ENCODE measurements around the gene UNC93B1. TPM values are rescaled to one million over a fixed set of nuclear protein-coding genes. Genes with fewer than 3 reads are reported as not detected.

Gene UNC93B1
- total and polyA plus RNA-seq, 7 experiments from 2014 or later: 4.3 to 76.3 (median 12.7) TPM

DNA sequence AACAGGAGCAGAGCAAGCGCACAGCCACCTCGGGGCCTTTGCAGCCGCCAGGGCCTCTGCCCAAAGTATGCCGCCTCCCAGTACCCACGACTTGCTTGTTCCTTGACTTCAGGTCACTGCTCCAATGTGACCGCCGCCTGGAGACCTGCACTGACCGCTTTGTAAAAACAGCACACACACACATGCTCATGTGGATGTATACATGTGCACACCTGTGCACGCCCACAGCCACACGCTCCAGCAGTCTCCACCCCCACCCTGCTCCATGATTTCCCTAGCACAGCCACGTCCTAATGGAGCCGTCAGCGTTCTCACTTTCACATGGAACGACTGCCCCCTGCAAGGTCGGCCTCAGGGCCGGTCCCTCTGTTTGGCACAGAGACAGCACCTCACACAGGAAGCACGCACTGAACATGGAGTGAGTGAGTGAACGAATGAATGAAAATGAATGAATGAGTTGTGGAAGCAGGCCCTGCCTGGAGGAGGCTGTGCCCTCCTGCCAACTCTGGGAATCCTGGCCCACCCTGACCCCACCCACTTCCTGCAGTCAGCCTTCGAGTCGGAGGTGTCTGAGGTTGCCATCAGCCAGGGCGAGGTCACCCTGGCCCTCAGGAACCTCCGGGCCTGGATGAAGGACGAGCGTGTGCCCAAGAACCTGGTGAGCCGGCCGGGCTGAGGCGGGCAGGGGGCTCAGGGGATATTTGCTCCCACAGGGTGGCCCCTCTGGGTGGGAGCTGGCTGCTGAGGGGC lies 14.3 kb upstream of the UNC93B1 start:
- Histone ChIP-seq H3K27me3 (ENCODE audit: control insufficient read depth in 2 of 2, insufficient read depth in 2 of 2, low read length in 2 of 2) (no peaks in the 10 kb centered on the region), H3K4me1 (ENCODE audit: control insufficient read depth in 2 of 2, insufficient read depth in 2 of 2, low read length in 2 of 2) (no peaks in the 10 kb centered on the region), H3K9me3 (ENCODE audit: control insufficient read depth in 2 of 3, low read length in 3 of 3) (no peaks in the 10 kb centered on the region), H3K4me3 (ENCODE audit: low read length) (no peak overlapping the region), H3K27ac (ENCODE audit: low read depth, low read length) (no peak overlapping the region), H3K36me3 (ENCODE audit: control insufficient read depth in 2 of 3, insufficient read depth in 3 of 3, low read length in 3 of 3) (no peaks in the 10 kb centered on the region)
- ChIA-PET POLR2A (no interaction called here), CTCF (no interaction called here)
- peaks cover 0 to 8% (median 0%) of the 10 kb centered on the region in 7 donors for H3K4me1 Mint-ChIP-seq
- intact Hi-C loops (cut with micrococcal nuclease): no loop called here
- DNase-seq: no peak
- H3K9me3 Mint-ChIP-seq: no peaks in the 10 kb centered on the region
- H3K4me3 Mint-ChIP-seq: no peak overlapping the region
- H3K36me3 Mint-ChIP-seq: no peaks in the 10 kb centered on the region
- peaks cover 0 to 5% (median 0%) of the 10 kb centered on the region in 5 donors for H3K27me3 Mint-ChIP-seq
- H3K27ac Mint-ChIP-seq: peak overlapping the region in 1 of 9 donors; percentile 18
- no peak for ATAC-seq

DNA sequence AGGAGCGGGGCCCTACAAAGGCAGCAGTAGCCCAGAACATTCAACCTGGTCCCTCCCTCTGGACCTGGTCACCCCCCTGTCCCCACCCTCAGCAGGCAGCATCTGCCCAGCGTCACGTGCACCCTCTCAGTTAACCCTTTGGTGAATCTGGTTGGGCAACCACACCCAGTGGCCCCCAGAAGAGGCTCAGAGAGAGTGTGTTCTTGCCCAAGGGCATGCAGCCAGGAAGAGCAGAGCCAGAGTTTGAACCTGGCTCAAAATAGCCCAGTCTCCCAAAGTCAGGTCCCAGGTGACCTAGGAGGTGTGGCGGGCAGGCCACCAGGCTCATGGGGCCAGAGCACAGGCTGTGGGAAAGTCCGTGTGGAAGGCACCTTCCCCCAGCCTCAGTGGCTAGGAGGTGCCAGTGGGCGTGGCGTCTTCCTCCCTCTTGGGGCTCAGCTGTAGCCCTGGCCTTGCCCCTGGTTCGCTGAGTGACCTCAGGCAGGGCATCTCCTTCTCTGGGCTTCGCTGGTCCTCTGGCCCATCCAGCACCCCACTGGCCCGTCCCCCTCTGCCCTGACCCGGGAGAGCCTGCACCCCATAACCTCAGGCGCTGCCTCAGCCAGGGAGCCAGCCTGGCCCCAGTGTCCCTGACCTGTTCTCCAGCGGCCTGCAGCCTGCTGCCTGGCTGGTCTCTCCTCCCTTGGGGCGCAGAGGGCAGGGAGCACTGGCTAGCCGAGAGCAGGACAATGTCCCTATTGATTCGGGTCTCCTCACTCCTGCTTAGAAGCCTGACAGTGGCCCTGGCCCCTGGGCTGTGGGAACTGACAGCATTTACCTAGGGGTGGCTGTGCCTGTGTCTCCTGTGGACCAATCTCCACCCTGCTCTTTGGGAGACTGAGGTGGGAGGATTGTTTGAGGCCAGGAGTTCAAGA lies 13.3 kb upstream of the UNC93B1 start:
- H3K4me1 ChIP-seq (ENCODE audit: control insufficient read depth in 2 of 2, insufficient read depth in 2 of 2, low read length in 2 of 2): no peaks in the 10 kb centered on the region
- CTCF ChIA-PET: no interaction called here
- H3K27me3 ChIP-seq (ENCODE audit: control insufficient read depth in 2 of 2, insufficient read depth in 2 of 2, low read length in 2 of 2): no peaks in the 10 kb centered on the region
- POLR2A ChIA-PET: no interaction called here
- Mint-ChIP-seq H3K27me3 (peaks cover 0 to 5% (median 0%) of the 10 kb centered on the region in 5 donors), H3K4me1 (peaks cover 0 to 8% (median 0%) of the 10 kb centered on the region in 7 donors), H3K27ac (no peak overlapping the region), H3K36me3 (no peaks in the 10 kb centered on the region), H3K4me3 (no peak overlapping the region), H3K9me3 (no peaks in the 10 kb centered on the region)
- ATAC-seq (no peak), DNase-seq (no peak)
- H3K9me3 ChIP-seq (ENCODE audit: control insufficient read depth in 2 of 3, low read length in 3 of 3): no peaks in the 10 kb centered on the region
- no peak overlapping the region for H3K27ac ChIP-seq (ENCODE audit: low read depth, low read length)
- no peak overlapping the region for H3K4me3 ChIP-seq (ENCODE audit: low read length)
- no peaks in the 10 kb centered on the region for H3K36me3 ChIP-seq (ENCODE audit: control insufficient read depth in 2 of 3, insufficient read depth in 3 of 3, low read length in 3 of 3)
- intact Hi-C loops (cut with micrococcal nuclease): no loop called here

DNA sequence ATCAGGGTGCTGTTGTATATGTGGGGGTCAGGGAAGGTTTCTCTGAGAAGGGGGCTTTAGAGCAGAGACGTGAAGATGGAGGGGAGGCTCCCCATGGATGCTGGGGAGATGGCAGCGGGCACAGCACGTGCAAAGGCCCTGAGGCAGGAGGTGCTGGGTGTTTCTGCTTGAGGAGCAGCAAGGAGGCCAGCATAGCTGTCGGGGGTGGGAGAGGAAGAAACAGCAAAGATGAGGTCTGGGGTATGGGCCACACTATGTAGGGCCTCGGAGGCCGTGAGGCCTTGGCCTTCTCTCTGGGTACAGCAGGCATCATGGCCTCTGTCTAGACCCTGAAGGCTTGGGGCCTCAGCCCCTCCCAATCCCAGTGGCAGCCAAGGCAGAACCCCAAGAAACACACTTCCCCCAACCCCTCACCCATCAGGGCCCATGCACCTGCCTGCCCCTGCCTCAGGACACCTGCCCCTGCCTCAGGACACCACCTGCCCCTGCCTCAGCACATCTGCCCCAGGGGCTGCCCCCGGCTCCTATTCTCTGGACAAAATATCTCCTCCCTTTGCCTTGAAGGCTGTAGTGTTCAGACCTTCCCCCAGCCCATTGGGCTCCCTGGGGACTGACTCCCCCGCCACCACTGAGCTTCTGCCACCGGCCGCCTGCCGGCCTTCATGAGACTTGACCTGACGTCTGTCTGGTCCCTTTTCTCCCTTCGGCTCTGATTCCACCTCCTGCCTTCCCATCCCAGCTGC lies 12.4 kb upstream of the UNC93B1 start:
- Mint-ChIP-seq H3K36me3 (no peaks in the 10 kb centered on the region), H3K4me1 (peaks cover 0 to 9% (median 0%) of the 10 kb centered on the region in 7 donors), H3K4me3 (no peak overlapping the region), H3K27me3 (peaks cover 0 to 11% (median 0%) of the 10 kb centered on the region in 5 donors), H3K27ac (no peak overlapping the region), H3K9me3 (no peaks in the 10 kb centered on the region)
- ChIA-PET POLR2A (no interaction called here), CTCF (no interaction called here)
- no peaks in the 10 kb centered on the region for H3K27me3 ChIP-seq (ENCODE audit: control insufficient read depth in 2 of 2, insufficient read depth in 2 of 2, low read length in 2 of 2)
- DNase-seq (no peak), ATAC-seq (no peak)
- intact Hi-C loops (cut with micrococcal nuclease): no loop called here
- no peaks in the 10 kb centered on the region for H3K36me3 ChIP-seq (ENCODE audit: control insufficient read depth in 2 of 3, insufficient read depth in 3 of 3, low read length in 3 of 3)
- H3K9me3 ChIP-seq (ENCODE audit: control insufficient read depth in 2 of 3, low read length in 3 of 3): no peaks in the 10 kb centered on the region
- H3K4me3 ChIP-seq (ENCODE audit: low read length): no peak overlapping the region
- H3K4me1 ChIP-seq (ENCODE audit: control insufficient read depth in 2 of 2, insufficient read depth in 2 of 2, low read length in 2 of 2): no peaks in the 10 kb centered on the region
- no peak overlapping the region for H3K27ac ChIP-seq (ENCODE audit: low read depth, low read length)

DNA sequence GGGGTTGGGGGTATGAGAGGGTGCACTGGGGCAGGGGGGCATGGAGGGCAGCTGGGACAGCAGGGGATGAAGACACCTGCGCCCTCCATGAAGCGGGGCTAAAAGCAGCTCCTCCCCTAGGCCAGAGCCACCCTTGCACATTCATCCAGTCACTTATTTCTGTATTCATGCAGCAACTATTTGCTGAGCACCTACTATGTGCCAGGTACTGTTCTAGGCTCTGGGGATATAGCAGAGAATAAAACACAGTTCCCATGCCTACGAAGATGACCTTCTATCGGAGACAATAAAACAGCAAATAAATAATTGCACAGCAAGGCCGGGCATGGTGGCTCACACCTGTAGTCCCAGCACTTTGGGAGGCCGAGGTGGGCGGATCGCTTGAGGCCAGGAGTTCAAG lies 11.6 kb upstream of the UNC93B1 start:
- Histone ChIP-seq H3K9me3 (ENCODE audit: control insufficient read depth in 2 of 3, low read length in 3 of 3) (no peaks in the 10 kb centered on the region), H3K4me1 (ENCODE audit: control insufficient read depth in 2 of 2, insufficient read depth in 2 of 2, low read length in 2 of 2) (no peaks in the 10 kb centered on the region), H3K36me3 (ENCODE audit: control insufficient read depth in 2 of 3, insufficient read depth in 3 of 3, low read length in 3 of 3) (no peaks in the 10 kb centered on the region), H3K27me3 (ENCODE audit: control insufficient read depth in 2 of 2, insufficient read depth in 2 of 2, low read length in 2 of 2) (no peaks in the 10 kb centered on the region), H3K27ac (ENCODE audit: low read depth, low read length) (no peak overlapping the region), H3K4me3 (ENCODE audit: low read length) (no peak overlapping the region)
- ChIA-PET POLR2A (no interaction called here), CTCF (no interaction called here)
- Mint-ChIP-seq H3K27me3 (peaks cover 0 to 11% (median 0%) of the 10 kb centered on the region in 5 donors), H3K9me3 (no peaks in the 10 kb centered on the region), H3K4me1 (peaks cover 0 to 10% (median 0%) of the 10 kb centered on the region in 7 donors), H3K27ac (no peak overlapping the region), H3K4me3 (no peak overlapping the region), H3K36me3 (no peaks in the 10 kb centered on the region)
- ATAC-seq: no peak
- no peak for DNase-seq
- intact Hi-C loops (cut with micrococcal nuclease): no loop called here

DNA sequence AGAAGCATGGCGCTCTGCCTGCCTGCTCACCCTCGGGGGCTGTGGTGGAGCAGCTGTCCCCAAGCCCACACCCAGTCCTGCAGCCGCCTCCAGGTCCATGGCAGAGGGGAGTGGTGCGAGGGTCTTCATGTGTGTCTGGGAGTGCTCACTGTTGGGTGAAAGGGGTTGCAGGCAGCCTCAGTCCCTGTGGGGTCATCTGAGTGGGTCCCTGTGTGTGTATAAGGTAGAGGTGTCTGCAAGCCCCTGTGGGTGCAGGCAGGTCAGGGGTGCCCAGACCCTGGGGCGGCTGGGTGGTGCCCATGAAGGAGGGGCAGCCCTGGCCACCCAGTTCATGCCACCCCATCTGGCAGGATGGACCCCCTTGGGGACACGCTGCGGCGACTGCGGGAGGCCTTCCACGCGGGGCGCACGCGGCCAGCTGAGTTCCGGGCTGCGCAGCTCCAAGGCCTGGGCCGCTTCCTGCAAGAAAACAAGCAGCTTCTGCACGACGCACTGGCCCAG lies 11.1 kb upstream of the UNC93B1 start:
- Mint-ChIP-seq H3K4me3 (no peak overlapping the region), H3K9me3 (no peaks in the 10 kb centered on the region), H3K4me1 (peaks cover 0 to 10% (median 0%) of the 10 kb centered on the region in 7 donors), H3K27ac (no peak overlapping the region), H3K27me3 (peaks cover 0 to 11% (median 0%) of the 10 kb centered on the region in 5 donors), H3K36me3 (no peaks in the 10 kb centered on the region)
- no peaks in the 10 kb centered on the region for H3K36me3 ChIP-seq (ENCODE audit: control insufficient read depth in 2 of 3, insufficient read depth in 3 of 3, low read length in 3 of 3)
- ChIA-PET POLR2A (no interaction called here), CTCF (interaction anchor here (0.5 kb wide), 1 partner anchor 32 kb away, joined by 3 read pairs; no protein-coding TSS in a partner anchor)
- DNase-seq (no peak), ATAC-seq (no peak)
- H3K27ac ChIP-seq (ENCODE audit: low read depth, low read length): no peak overlapping the region
- no peaks in the 10 kb centered on the region for H3K9me3 ChIP-seq (ENCODE audit: control insufficient read depth in 2 of 3, low read length in 3 of 3)
- H3K4me3 ChIP-seq (ENCODE audit: low read length): no peak overlapping the region
- intact Hi-C loops (cut with micrococcal nuclease): no loop called here
- H3K27me3 ChIP-seq (ENCODE audit: control insufficient read depth in 2 of 2, insufficient read depth in 2 of 2, low read length in 2 of 2): no peaks in the 10 kb centered on the region
- H3K4me1 ChIP-seq (ENCODE audit: control insufficient read depth in 2 of 2, insufficient read depth in 2 of 2, low read length in 2 of 2): no peaks in the 10 kb centered on the region

DNA sequence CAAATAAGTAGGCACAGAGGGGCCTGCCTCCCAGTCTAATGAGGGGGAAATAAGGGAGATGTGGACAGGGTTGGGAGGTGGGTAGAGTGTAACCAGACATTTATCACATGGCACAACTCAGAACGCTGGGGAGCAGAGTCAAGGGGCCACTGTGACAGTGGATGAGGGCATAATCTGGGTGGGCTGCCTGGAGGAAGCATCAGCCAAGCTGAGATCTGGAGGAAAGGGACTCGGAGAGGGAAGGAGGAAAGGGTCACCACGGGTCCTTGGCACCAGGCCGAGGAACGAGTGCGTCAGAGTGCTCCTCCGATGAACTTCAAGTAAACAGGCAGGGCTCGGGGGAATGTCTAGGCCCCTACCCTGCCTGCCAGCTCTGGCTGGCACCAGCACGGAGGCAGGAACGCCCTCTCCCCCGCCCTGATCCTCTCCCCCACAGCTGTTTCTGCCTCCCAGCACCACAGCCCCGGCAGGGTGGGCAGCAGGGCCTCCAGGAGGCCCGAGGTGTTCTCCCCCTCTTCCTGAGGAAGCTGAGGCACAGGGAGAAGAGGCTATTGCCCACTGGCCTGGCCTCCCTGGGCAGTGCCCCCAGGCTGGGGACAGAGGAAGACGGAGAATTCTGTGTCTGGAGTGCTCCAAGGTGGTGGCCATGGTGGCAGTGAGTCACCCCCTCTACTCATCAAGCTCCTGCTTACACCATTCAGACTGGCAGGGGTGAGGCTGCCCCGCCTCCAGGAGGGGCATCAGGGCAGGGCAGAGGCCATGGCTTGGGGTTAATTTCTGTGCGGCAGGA lies 10.5 kb upstream of the UNC93B1 start:
- Histone ChIP-seq H3K27ac (ENCODE audit: low read depth, low read length) (no peak overlapping the region), H3K27me3 (ENCODE audit: control insufficient read depth in 2 of 2, insufficient read depth in 2 of 2, low read length in 2 of 2) (no peaks in the 10 kb centered on the region), H3K36me3 (ENCODE audit: control insufficient read depth in 2 of 3, insufficient read depth in 3 of 3, low read length in 3 of 3) (no peaks in the 10 kb centered on the region), H3K4me1 (ENCODE audit: control insufficient read depth in 2 of 2, insufficient read depth in 2 of 2, low read length in 2 of 2) (no peaks in the 10 kb centered on the region), H3K9me3 (ENCODE audit: control insufficient read depth in 2 of 3, low read length in 3 of 3) (no peaks in the 10 kb centered on the region), H3K4me3 (ENCODE audit: low read length) (no peak overlapping the region)
- Mint-ChIP-seq H3K4me1 (peaks cover 4 to 11% (median 4%) of the 10 kb centered on the region in 7 donors), H3K4me3 (no peak overlapping the region), H3K27ac (no peak overlapping the region), H3K27me3 (peaks cover 0 to 11% (median 0%) of the 10 kb centered on the region in 5 donors), H3K36me3 (no peaks in the 10 kb centered on the region), H3K9me3 (no peaks in the 10 kb centered on the region)
- peak; percentile 63 for ATAC-seq
- DNase-seq: no peak
- intact Hi-C loops (cut with micrococcal nuclease): no loop called here
- CTCF ChIA-PET: interaction anchor here (0.5 kb wide), 1 partner anchor 33 kb away, joined by 3 read pairs; no protein-coding TSS in a partner anchor
- POLR2A ChIA-PET: no interaction called here
